ENCODE results near the gene ARVCF. TPM values are rescaled to one million over a fixed set of nuclear protein-coding genes. Genes with fewer than 3 reads are reported as not detected.

ARVCF gene
- total and polyA plus RNA-seq, 9 of the 15 experiments (the other 6 are each of a cell fraction or from before 2014, with no cell fraction given), result 0.03 to 97.4 (median 15.6) TPM

DNA sequence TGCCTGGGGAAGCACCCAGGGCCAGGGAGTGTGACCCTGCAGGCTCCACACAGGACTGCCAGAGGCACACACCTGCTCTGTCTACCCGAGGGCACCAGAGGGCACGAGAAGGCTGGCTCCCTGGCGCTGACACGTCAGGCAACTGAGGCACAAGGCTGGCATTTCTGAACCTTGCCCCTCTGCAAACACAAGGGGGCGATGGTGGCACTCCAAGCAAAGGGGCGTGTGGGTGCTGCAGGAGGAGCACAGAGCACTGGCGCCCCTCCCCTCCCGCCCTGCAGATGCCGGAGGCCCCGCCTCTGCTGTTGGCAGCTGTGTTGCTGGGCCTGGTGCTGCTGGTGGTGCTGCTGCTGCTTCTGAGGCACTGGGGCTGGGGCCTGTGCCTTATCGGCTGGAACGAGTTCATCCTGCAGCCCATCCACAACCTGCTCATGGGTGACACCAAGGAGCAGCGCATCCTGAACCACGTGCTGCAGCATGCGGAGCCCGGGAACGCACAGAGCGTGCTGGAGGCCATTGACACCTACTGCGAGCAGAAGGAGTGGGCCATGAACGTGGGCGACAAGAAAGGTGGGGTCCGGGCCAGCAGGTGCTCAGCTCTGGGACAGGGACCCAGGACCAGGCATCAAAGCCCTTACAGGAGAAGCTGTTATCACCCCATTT, 54.2 kb downstream of the ARVCF start (continued):
- TF ChIP-seq, protein P1, sequence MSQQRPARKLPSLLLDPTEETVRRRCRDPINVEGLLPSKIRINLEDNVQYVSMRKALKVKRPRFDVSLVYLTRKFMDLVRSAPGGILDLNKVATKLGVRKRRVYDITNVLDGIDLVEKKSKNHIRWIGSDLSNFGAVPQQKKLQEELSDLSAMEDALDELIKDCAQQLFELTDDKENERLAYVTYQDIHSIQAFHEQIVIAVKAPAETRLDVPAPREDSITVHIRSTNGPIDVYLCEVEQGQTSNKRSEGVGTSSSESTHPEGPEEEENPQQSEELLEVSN (IDR thresholded peaks at IDR 0.05; ENCODE audit: borderline replicate concordance in 1 of 2, extremely low read depth in 1 of 2, insufficient read depth in 1 of 2, insufficient read length in 1 of 2, low read depth in 1 of 2, low read length in 1 of 2, poor library complexity in 1 of 2, severe bottlenecking in 1 of 2), result peak in 1 of 2 experiments; percentile 38

DNA sequence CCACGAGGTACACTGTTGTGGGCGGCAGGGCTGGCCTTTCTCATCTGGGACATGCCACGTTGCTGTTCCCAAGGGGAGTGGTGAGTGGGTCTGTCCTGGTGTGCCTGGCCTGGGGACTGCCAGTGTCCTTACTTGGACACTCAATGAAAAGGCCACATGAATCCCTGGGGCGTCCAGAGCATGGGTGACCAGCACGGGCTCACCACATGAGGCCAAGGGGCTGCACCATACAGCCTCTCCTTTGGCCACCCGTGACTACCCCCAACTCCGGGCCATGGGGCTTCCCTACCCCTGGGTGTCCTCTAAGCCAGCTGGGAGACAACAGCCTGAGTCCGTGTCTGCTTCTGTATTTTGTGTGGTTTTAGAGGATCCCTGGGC, 54.8 kb downstream of the ARVCF start:
- Histone ChIP-seq H3K27me3 (ENCODE audit: control insufficient read depth in 2 of 2, insufficient read depth in 2 of 2, low read length in 2 of 2) (no peaks in the 10 kb centered on the region), H3K4me1 (replicated peaks in 1 of 2; ENCODE audit: control insufficient read depth in 2 of 2, insufficient read depth in 2 of 2, low read length in 2 of 2) (peaks cover 27 to 70% of the 10 kb centered on the region in 2 experiments), H3K4me3 (no peak overlapping the region), H3K9me3 (replicated peaks; ENCODE audit: control insufficient read depth, insufficient read depth, low read depth, low read length) (no peaks in the 10 kb centered on the region), H3K4me2 (ENCODE audit: insufficient read depth, low read length) (no peak overlapping the region), H3K36me3 (ENCODE audit: control insufficient read depth, insufficient read depth, low read length) (peaks cover 53% of the 10 kb centered on the region; the same call in 2 of the 3 replicates), H3K27ac (ENCODE audit: extremely low read depth, low read depth, low read length) (no peak overlapping the region), H3K9ac (ENCODE audit: insufficient read depth in 1 of 2, low read depth in 2 of 2, low read length in 2 of 2) (peak overlapping the region in 1 of 2 experiments; percentile 73; a peak in 2 of 4 replicates), H3K79me2 (ENCODE audit: control insufficient read depth, insufficient read depth, low read length) (peaks cover 14% of the 10 kb centered on the region; the same call in 1 of the 3 replicates), H2AFZ (ENCODE audit: low read depth, low read length) (no peak overlapping the region), H3K9me1 (ENCODE audit: control insufficient read depth, insufficient read depth, low read length) (peaks cover 4% of the 10 kb centered on the region), H4K20me1 (replicated peaks; ENCODE audit: control insufficient read depth, insufficient read depth, low read length) (peaks cover 28% of the 10 kb centered on the region)
- ATAC-seq (no peak), DNase-seq (ENCODE audit: extremely low read depth in 1 of 4, low spot score in 3 of 4) (no peak), FAIRE-seq (no peak)
- ChIA-PET CTCF (ENCODE audit: low intra/inter-chr PET ratio) (interaction anchor here (0.9 to 1.1 kb wide), 2 partner anchors 51 to 167 kb away, joined by 4 to 5 read pairs; no protein-coding TSS in a partner anchor), POLR2A (interaction anchor here (0.6 to 0.7 kb wide), 2 partner anchors 99 to 206 kb away, joined by 3 read pairs; no protein-coding TSS in a partner anchor)
- WGBS (ENCODE audit: insufficient coverage, low coverage, missing lambda C conversion rate), result 82% methylated on average over 8 of the region's 8 CpGs
- intact Hi-C loops (cut with micrococcal nuclease), result no loop called here
- no TSS peak for BruUV-seq (replicated peaks)
- in situ Hi-C loops (cut with MboI), result no loop called here
- TF ChIP-seq TAF15 (IDR thresholded peaks at IDR 0.05; ENCODE audit: low read depth, low read length) (0 out of 2 replicates have a peak, but pooled peaks have one; percentile 49), SRSF3 (IDR thresholded peaks at IDR 0.05; ENCODE audit: insufficient read depth, low read length) (no peak), EP300 (IDR thresholded peaks at IDR 0.05; ENCODE audit: low read length) (no peak), ZFX (CRISPR knock-in tag; IDR thresholded peaks at IDR 0.05) (no peak), NCOA1 (IDR thresholded peaks at IDR 0.05; ENCODE audit: low read depth) (no peak), RCOR1 (IDR thresholded peaks at IDR 0.05; ENCODE audit: borderline replicate concordance in 1 of 2, low read depth in 2 of 2, low read length in 2 of 2) (no peak), CHCHD3 (CRISPR knock-in tag; IDR thresholded peaks at IDR 0.05) (0 out of 2 replicates have a peak, but pooled peaks have one; percentile 4), ZNF764 (CRISPR knock-in tag; IDR thresholded peaks at IDR 0.05; ENCODE audit: low read depth) (0 out of 2 replicates have a peak, but pooled peaks have one; percentile 70), KLF1 (tag; IDR thresholded peaks at IDR 0.05) (0 out of 2 replicates have a peak, but pooled peaks have one; percentile 24), SUPT5H (IDR thresholded peaks at IDR 0.05) (no peak), CREB1 (IDR thresholded peaks at IDR 0.05) (no peak), CREB1 (CRISPR knock-in tag; IDR thresholded peaks at IDR 0.05) (no peak), BRD4 (IDR thresholded peaks at IDR 0.05) (no peak), LEF1 (IDR thresholded peaks at IDR 0.05) (no peak)
- TF ChIP-seq, protein P2, sequence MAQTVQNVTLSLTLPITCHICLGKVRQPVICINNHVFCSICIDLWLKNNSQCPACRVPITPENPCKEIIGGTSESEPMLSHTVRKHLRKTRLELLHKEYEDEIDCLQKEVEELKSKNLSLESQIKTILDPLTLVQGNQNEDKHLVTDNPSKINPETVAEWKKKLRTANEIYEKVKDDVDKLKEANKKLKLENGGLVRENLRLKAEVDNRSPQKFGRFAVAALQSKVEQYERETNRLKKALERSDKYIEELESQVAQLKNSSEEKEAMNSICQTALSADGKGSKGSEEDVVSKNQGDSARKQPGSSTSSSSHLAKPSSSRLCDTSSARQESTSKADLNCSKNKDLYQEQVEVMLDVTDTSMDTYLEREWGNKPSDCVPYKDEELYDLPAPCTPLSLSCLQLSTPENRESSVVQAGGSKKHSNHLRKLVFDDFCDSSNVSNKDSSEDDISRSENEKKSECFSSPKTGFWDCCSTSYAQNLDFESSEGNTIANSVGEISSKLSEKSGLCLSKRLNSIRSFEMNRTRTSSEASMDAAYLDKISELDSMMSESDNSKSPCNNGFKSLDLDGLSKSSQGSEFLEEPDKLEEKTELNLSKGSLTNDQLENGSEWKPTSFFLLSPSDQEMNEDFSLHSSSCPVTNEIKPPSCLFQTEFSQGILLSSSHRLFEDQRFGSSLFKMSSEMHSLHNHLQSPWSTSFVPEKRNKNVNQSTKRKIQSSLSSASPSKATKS (CRISPR knock-in tag; IDR thresholded peaks at IDR 0.05), result 0 out of 2 replicates have a peak, but pooled peaks have one; percentile 63
- TF ChIP-seq, protein P3, sequence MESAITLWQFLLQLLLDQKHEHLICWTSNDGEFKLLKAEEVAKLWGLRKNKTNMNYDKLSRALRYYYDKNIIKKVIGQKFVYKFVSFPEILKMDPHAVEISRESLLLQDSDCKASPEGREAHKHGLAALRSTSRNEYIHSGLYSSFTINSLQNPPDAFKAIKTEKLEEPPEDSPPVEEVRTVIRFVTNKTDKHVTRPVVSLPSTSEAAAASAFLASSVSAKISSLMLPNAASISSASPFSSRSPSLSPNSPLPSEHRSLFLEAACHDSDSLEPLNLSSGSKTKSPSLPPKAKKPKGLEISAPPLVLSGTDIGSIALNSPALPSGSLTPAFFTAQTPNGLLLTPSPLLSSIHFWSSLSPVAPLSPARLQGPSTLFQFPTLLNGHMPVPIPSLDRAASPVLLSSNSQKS (CRISPR knock-in tag; IDR thresholded peaks at IDR 0.05), result no peak

Data from K562 (cell line).